ENCODE results near the gene NR1D1. TPM values are rescaled to one million over a fixed set of nuclear protein-coding genes. Genes with fewer than 3 reads are reported as not detected.

NR1D1 gene
- total and polyA plus RNA-seq, 2 of the 13 experiments (the other 11 are each of a cell fraction or from before 2014, with no cell fraction given): 2.1 to 2.7 TPM

DNA sequence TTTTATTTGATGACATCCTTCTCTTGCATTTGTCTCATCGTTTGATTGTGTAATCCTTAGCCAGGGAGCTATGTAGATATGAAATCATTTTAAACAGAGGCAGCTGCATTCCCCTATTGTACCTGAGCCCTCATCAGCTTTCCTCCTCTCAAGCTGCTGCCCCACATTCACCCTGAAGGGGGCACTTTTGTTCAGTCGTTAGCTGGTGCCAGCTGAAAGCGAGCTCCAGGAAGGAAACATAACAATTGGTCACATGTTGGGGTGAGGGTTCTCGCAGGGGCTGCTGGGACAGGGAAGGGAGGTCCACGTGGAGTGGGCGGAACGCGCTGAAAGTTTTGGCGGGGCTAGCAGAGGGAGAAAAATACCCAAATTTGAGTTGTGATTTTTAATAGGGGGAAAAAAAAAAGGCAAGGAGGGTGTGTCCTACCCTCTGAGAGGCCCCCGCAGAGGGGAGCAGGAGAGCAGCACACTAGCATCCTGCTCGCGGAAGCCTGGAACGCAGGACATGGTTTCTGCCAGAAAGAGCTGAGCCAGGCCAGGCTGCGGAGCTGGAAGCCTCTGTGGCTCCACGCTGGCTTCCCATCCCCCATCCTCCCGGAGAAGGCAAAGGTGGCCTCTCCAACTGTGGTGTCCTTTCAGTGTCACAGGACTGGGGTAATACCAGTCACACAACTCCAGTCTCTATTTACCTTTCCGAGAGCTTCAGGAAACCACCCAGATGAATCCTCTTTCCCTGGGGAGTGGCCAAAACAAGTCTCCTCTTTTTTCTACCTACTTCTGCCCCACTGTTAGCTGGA, 12.9 kb upstream of the NR1D1 start (continued):
- no peak for TF ChIP-seq CCDC6 (CRISPR knock-in tag; IDR thresholded peaks at IDR 0.05)
- TF ChIP-seq KLF15 (CRISPR knock-in tag; IDR thresholded peaks at IDR 0.05; ENCODE audit: borderline replicate concordance): peak; percentile 82; the same call in 1 of the 2 replicates
- TF ChIP-seq, protein P1, sequence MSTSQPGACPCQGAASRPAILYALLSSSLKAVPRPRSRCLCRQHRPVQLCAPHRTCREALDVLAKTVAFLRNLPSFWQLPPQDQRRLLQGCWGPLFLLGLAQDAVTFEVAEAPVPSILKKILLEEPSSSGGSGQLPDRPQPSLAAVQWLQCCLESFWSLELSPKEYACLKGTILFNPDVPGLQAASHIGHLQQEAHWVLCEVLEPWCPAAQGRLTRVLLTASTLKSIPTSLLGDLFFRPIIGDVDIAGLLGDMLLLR (CRISPR knock-in tag; IDR thresholded peaks at IDR 0.05): peak; percentile 95; the same call in 1 of the 2 replicates
- TF ChIP-seq NFYC (CRISPR knock-in tag; IDR thresholded peaks at IDR 0.05): peak; percentile 16; the same call in 1 of the 2 replicates
- 0 out of 2 replicates have a peak, but pooled peaks have one; percentile 12 for TF ChIP-seq ZNF354B (CRISPR knock-in tag; IDR thresholded peaks at IDR 0.05)
- no peak for TF ChIP-seq FOXM1 (CRISPR knock-in tag; IDR thresholded peaks at IDR 0.05)
- peak; percentile 76; the same call in 1 of the 2 replicates for TF ChIP-seq NCOR1 (IDR thresholded peaks at IDR 0.05; ENCODE audit: borderline replicate concordance, low read length)
- TF ChIP-seq HHEX (CRISPR knock-in tag; IDR thresholded peaks at IDR 0.05): peak; percentile 48; the same call in 1 of the 2 replicates
- TF ChIP-seq, protein P2, sequence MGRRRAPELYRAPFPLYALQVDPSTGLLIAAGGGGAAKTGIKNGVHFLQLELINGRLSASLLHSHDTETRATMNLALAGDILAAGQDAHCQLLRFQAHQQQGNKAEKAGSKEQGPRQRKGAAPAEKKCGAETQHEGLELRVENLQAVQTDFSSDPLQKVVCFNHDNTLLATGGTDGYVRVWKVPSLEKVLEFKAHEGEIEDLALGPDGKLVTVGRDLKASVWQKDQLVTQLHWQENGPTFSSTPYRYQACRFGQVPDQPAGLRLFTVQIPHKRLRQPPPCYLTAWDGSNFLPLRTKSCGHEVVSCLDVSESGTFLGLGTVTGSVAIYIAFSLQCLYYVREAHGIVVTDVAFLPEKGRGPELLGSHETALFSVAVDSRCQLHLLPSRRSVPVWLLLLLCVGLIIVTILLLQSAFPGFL (CRISPR knock-in tag; IDR thresholded peaks at IDR 0.05): no peak
- peak; percentile 70; the same call in 1 of the 2 replicates for TF ChIP-seq ZNF136 (CRISPR knock-in tag; IDR thresholded peaks at IDR 0.05; ENCODE audit: low read depth)
- TF ChIP-seq MIER2 (CRISPR knock-in tag; IDR thresholded peaks at IDR 0.05): no peak; the same call in 1 of the 2 replicates
- no peak for TF ChIP-seq NFRKB (IDR thresholded peaks at IDR 0.05)
- peak in 1 of 2 experiments; percentile 79; a peak in 2 of 4 replicates for TF ChIP-seq ATF4 (CRISPR knock-in tag; IDR thresholded peaks at IDR 0.05)
- TF ChIP-seq, protein P3, sequence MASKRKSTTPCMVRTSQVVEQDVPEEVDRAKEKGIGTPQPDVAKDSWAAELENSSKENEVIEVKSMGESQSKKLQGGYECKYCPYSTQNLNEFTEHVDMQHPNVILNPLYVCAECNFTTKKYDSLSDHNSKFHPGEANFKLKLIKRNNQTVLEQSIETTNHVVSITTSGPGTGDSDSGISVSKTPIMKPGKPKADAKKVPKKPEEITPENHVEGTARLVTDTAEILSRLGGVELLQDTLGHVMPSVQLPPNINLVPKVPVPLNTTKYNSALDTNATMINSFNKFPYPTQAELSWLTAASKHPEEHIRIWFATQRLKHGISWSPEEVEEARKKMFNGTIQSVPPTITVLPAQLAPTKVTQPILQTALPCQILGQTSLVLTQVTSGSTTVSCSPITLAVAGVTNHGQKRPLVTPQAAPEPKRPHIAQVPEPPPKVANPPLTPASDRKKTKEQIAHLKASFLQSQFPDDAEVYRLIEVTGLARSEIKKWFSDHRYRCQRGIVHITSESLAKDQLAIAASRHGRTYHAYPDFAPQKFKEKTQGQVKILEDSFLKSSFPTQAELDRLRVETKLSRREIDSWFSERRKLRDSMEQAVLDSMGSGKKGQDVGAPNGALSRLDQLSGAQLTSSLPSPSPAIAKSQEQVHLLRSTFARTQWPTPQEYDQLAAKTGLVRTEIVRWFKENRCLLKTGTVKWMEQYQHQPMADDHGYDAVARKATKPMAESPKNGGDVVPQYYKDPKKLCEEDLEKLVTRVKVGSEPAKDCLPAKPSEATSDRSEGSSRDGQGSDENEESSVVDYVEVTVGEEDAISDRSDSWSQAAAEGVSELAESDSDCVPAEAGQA (IDR thresholded peaks at IDR 0.05; ENCODE audit: low read depth): no peak
- TF ChIP-seq, protein P3 (CRISPR knock-in tag; IDR thresholded peaks at IDR 0.05; ENCODE audit: borderline replicate concordance): no peak
- TF ChIP-seq, protein P4, sequence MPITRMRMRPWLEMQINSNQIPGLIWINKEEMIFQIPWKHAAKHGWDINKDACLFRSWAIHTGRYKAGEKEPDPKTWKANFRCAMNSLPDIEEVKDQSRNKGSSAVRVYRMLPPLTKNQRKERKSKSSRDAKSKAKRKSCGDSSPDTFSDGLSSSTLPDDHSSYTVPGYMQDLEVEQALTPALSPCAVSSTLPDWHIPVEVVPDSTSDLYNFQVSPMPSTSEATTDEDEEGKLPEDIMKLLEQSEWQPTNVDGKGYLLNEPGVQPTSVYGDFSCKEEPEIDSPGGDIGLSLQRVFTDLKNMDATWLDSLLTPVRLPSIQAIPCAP (CRISPR knock-in tag; IDR thresholded peaks at IDR 0.05; ENCODE audit: low read depth): peak; percentile 68; the same call in 1 of the 2 replicates
- TF ChIP-seq, protein P5, sequence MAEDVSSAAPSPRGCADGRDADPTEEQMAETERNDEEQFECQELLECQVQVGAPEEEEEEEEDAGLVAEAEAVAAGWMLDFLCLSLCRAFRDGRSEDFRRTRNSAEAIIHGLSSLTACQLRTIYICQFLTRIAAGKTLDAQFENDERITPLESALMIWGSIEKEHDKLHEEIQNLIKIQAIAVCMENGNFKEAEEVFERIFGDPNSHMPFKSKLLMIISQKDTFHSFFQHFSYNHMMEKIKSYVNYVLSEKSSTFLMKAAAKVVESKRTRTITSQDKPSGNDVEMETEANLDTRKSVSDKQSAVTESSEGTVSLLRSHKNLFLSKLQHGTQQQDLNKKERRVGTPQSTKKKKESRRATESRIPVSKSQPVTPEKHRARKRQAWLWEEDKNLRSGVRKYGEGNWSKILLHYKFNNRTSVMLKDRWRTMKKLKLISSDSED (CRISPR knock-in tag; IDR thresholded peaks at IDR 0.05): no peak
- no peak for TF ChIP-seq SMAD9 (CRISPR knock-in tag; IDR thresholded peaks at IDR 0.05)
